ENCODE data around the gene DNAI7. TPM values are rescaled to one million over a fixed set of nuclear protein-coding genes. Genes with fewer than 3 reads are reported as not detected.

The DNAI7 gene
- total and polyA plus RNA-seq, 2 of the 8 experiments (the other 6 are each of a cell fraction or from before 2014, with no cell fraction given) = 0.12 to 0.28 TPM

- Histone ChIP-seq H3K56ac (replicated peaks; ENCODE audit: insufficient read length, low read depth, low read length) (no peak overlapping the region), H3K4me3 (ENCODE audit: extremely low read depth in 1 of 4, insufficient read depth in 2 of 4, low read depth in 3 of 4, low read length in 4 of 4) (no peak overlapping the region), H3K4me2 (ENCODE audit: insufficient read depth in 1 of 2, low read depth in 2 of 2, low read length in 2 of 2) (no peak overlapping the region), H2BK12ac (ENCODE audit: low read depth, low read length) (no peak overlapping the region), H3K14ac (ENCODE audit: insufficient read length) (no peak overlapping the region), H4K5ac (ENCODE audit: insufficient read length, low read depth, low read length) (no peak overlapping the region), H2BK120ac (replicated peaks; ENCODE audit: low read depth, low read length) (no peak overlapping the region), H3K27ac (ENCODE audit: low read depth, low read length) (no peak overlapping the region), H4K8ac (ENCODE audit: extremely low read depth, insufficient read depth, low read length) (no peak overlapping the region), H3K79me2 (ENCODE audit: control insufficient read depth in 1 of 2, insufficient read depth in 2 of 2, low read length in 2 of 2) (no peaks in the 10 kb centered on the region), H3K18ac (ENCODE audit: extremely low read depth, low read length) (no peak overlapping the region), H2BK20ac (ENCODE audit: low read length) (no peak overlapping the region), H3K9me3 (ENCODE audit: insufficient read depth in 2 of 2, low read depth in 1 of 2, low read length in 1 of 2) (no peaks in the 10 kb centered on the region), H2BK5ac (ENCODE audit: low read depth, low read length) (no peak overlapping the region), H3K9ac (replicated peaks in 1 of 4; ENCODE audit: extremely low read depth in 1 of 4, low read depth in 3 of 4, low read length in 3 of 4) (no peak overlapping the region), H3K4ac (replicated peaks; ENCODE audit: insufficient read length, low read depth, low read length) (no peak overlapping the region), H2AK5ac (ENCODE audit: low read depth, low read length) (no peak overlapping the region), H4K20me1 (replicated peaks in 1 of 2; ENCODE audit: control insufficient read depth in 1 of 2, insufficient read depth in 2 of 2, low read length in 2 of 2) (no peaks in the 10 kb centered on the region), H3K23me2 (ENCODE audit: low read depth, low read length) (no peaks in the 10 kb centered on the region; the same call in 1 of the 2 replicates), H2AFZ (ENCODE audit: low read length) (no peak overlapping the region), H3K27me3 (replicated peaks in 1 of 4; ENCODE audit: control insufficient read depth in 3 of 4, extremely low read depth in 1 of 4, insufficient read depth in 3 of 4, low read length in 3 of 4) (no peaks in the 10 kb centered on the region), H3K79me1 (ENCODE audit: low read depth, low read length) (no peaks in the 10 kb centered on the region), H3K23ac (ENCODE audit: insufficient read length) (no peak overlapping the region), H3K4me1 (replicated peaks in 1 of 4; ENCODE audit: control insufficient read depth in 3 of 4, insufficient read depth in 4 of 4, low read length in 3 of 4) (no peaks in the 10 kb centered on the region), H4K91ac (replicated peaks; ENCODE audit: insufficient read length, low read length) (no peak overlapping the region), H2BK15ac (ENCODE audit: low read length) (no peak overlapping the region), H3K36me3 (ENCODE audit: control insufficient read depth in 2 of 4, insufficient read depth in 4 of 4, low read length in 3 of 4) (no peaks in the 10 kb centered on the region)
- ChIA-PET POLR2A (ENCODE audit: partially characterized antibody) (no interaction called here), CTCF (ENCODE audit: partially characterized antibody) (interaction anchor here (0.6 to 6.7 kb wide), 4 partner anchors 8 to 130 kb away, joined by 3 to 57 read pairs (median 6); no protein-coding TSS in a partner anchor)
- DNase-seq (ENCODE audit: low read depth in 1 of 2, low spot score in 2 of 2) = no peak
- FAIRE-seq = no peak
- 87% methylated on average over 3 of the region's 3 CpGs; no CpG with 5 or more reads in 1 of the 2 experiments for WGBS, 2 experiments (ENCODE audit: extremely low coverage in 1 of 2, insufficient coverage in 1 of 2, insufficient read length in 1 of 2, insufficient replicate concordance in 2 of 2, low coverage in 1 of 2, low lambda C conversion rate in 2 of 2, missing lambda C conversion rate in 1 of 2)
- TF ChIP-seq SIN3A (conservative IDR thresholded peaks at IDR 0.05 in 1 of 2, IDR thresholded peaks at IDR 0.05 in 1 of 2; ENCODE audit: low read depth in 1 of 2, low read length in 2 of 2) (no peak), ASH2L (IDR thresholded peaks at IDR 0.05; ENCODE audit: low read length) (no peak), KDM1A (IDR thresholded peaks at IDR 0.05; ENCODE audit: borderline replicate concordance, low read length) (no peak), USF2 (IDR thresholded peaks at IDR 0.05; ENCODE audit: low read length) (no peak), RXRA (IDR thresholded peaks at IDR 0.05; ENCODE audit: insufficient read depth, low read depth, low read length) (no peak), NRF1 (IDR thresholded peaks at IDR 0.05; ENCODE audit: low read depth, low read length) (no peak), E2F6 (IDR thresholded peaks at IDR 0.05) (no peak), SP2 (IDR thresholded peaks at IDR 0.05; ENCODE audit: low read length) (no peak), RFX5 (IDR thresholded peaks at IDR 0.05; ENCODE audit: borderline replicate concordance, low read depth, low read length) (no peak), GABPA (IDR thresholded peaks at IDR 0.05; ENCODE audit: borderline replicate concordance, insufficient read depth, low read length) (no peak), RBBP5 (IDR thresholded peaks at IDR 0.05; ENCODE audit: borderline replicate concordance, low read depth, low read length) (no peak), POLR2AphosphoS5 (IDR thresholded peaks at IDR 0.05; ENCODE audit: low read depth, low read length) (no peak), SP1 (IDR thresholded peaks at IDR 0.05; ENCODE audit: low read depth, low read length) (no peak)
Measured at GRCh38 chr12:25121916-25122315, 73.0 kb downstream of the DNAI7 start.
